ENCODE measurements around the gene ERN1. TPM values are rescaled to one million over a fixed set of nuclear protein-coding genes. Genes with fewer than 3 reads are reported as not detected.

Gene ERN1
- polyA plus RNA-seq, 1 donor: 10.3 TPM

DNA sequence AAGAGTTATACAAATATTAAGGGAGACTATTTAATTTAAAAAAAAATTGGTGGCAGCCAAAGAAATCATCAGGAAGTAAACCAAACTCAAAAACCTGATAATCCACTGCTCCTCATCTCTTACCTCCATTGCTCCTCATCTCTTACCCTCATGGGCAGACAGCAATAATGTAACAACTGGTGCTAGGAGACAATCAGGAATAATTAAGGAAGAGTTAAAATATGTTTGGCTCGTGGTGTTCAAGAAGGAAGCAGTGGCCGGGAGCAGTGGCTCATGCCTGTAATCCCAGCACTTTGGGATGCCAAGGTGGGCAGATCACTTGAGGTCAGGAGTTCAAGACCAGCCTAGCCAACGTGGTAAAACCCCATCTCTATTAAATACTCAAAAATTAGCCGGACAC is 18.1 kb downstream of the ERN1 start:
- no peaks in the 10 kb centered on the region for H3K27me3 ChIP-seq (ENCODE audit: control insufficient read depth, insufficient read depth, low read length)
- no peak overlapping the region for H3K27ac ChIP-seq (ENCODE audit: low read length)
- peaks cover under 1% of the 10 kb centered on the region for H3K4me1 ChIP-seq (ENCODE audit: control insufficient read depth, insufficient read depth, low read length)

DNA sequence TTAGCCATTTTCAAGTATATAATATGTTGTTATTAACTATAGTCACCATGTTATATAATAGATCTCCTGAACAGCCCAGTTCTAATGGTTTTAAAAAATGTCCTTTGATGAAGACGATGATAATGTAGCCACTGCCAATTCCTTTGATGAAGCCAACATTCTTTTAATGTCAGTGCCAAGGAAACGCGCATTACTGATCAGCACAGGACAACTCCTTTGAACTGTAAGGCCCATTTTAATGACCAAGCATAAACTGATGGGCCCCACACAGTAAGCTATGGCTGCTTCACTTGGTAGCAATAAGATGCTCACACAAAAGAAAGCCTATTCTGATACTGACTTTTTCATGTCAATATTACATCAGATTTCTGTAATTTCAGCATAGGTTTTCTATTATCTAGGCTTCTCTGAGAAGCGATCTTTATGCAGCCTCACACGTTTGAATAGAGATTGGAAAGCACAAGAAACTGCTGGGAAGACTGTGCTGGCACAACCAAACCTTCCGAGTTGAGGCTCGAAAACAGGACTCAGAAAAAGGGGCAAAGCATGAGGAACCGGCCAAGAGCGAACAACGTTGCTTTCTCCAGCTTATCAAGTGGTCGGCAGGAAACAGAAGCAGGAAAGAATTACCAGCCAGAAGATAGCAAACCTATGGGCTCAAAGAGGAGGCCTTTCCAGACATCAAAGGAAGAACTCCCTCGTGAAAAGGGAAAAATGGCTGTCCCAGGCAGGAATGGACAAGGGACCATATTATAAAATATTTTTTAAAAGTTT is 19.4 kb downstream of the ERN1 start:
- no peak overlapping the region for H3K4me3 ChIP-seq (ENCODE audit: low read length)
- no peaks in the 10 kb centered on the region for H3K27me3 ChIP-seq (ENCODE audit: control insufficient read depth, insufficient read depth, low read length)
- 87% methylated on average over 3 of the region's 12 CpGs for WGBS (ENCODE audit: insufficient coverage, low lambda C conversion rate)
- DNase-seq: no peak
- no peak overlapping the region for H3K27ac ChIP-seq (ENCODE audit: low read length)
- H3K36me3 ChIP-seq (ENCODE audit: control insufficient read depth, insufficient read depth, low read length): no peaks in the 10 kb centered on the region
- H3K4me1 ChIP-seq (ENCODE audit: control insufficient read depth, insufficient read depth, low read length): peaks cover 2% of the 10 kb centered on the region
- no peaks in the 10 kb centered on the region for H3K9me3 ChIP-seq (ENCODE audit: control insufficient read depth, low read depth, low read length)

More for the DNA sequence above, 18.1 kb downstream of the ERN1 start:
- 83% methylated on average over 1 of the region's 4 CpGs for WGBS (ENCODE audit: insufficient coverage, low lambda C conversion rate)
- Histone ChIP-seq H3K9me3 (ENCODE audit: control insufficient read depth, low read depth, low read length) (no peaks in the 10 kb centered on the region), H3K36me3 (ENCODE audit: control insufficient read depth, insufficient read depth, low read length) (no peaks in the 10 kb centered on the region), H3K4me3 (ENCODE audit: low read length) (no peak overlapping the region)
- no peak for DNase-seq

DNA sequence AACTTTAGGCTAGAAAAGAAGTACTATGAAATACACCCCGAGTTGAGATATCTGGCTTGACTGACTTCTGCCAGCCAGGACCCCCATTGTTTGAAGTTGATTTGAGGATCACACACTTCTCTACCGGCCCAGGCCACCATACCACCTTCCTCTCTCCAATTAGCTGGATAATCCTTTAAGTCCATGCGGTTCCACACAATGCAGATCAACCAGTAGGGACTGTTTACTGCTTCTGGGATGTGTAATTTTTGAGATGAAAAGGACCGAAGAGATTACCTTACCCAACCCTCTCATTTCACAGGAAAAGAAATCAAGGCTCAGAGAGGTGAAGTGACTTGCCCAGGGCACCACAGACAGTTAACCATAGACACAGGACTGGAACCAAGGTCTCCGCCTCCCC is 20.5 kb downstream of the ERN1 start:
- Histone ChIP-seq H3K4me1 (ENCODE audit: control insufficient read depth, insufficient read depth, low read length) (peaks cover 2% of the 10 kb centered on the region), H3K36me3 (ENCODE audit: control insufficient read depth, insufficient read depth, low read length) (no peaks in the 10 kb centered on the region), H3K9me3 (ENCODE audit: control insufficient read depth, low read depth, low read length) (no peaks in the 10 kb centered on the region), H3K27me3 (ENCODE audit: control insufficient read depth, insufficient read depth, low read length) (no peaks in the 10 kb centered on the region), H3K4me3 (ENCODE audit: low read length) (no peak overlapping the region), H3K27ac (ENCODE audit: low read length) (no peak overlapping the region)
- WGBS (ENCODE audit: insufficient coverage, low lambda C conversion rate): no CpG with 5 or more reads among the region's 5 CpGs
- no peak for DNase-seq

DNA sequence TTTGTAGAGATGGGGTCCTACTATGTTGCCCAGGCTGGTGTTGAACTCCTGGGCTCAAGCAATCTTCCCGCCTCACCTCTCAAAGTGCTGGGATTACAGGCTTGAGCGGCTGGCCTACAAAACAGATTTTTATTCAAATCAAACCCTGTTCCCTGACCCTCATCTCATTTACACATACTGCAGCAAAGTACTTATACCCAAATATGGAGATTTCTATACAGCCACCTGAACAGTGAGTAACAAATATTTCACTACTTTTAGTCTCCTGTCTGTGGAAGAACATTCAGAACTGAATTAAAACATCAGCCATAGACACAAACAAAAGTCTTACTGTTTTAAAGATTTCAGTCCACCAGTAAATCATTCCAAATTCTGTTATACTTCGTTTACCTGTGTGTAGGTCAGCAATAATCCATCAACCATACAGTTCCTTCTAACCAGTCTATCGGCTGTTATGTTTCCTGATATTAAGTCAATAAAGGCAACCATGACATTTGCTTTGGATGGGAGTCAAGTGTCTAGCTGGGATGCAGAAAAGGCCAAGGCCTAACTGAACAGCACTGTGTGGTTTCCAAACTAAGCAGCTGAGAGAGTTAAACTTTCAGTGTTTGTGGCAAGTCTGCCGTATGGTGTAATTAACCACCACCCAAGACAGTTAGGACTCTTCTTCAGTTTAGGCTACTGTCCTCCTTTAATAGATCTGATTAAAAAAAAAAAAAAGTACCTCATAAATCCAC is 22.3 kb downstream of the ERN1 start:
- Histone ChIP-seq H3K27me3 (ENCODE audit: control insufficient read depth, insufficient read depth, low read length) (no peaks in the 10 kb centered on the region), H3K27ac (ENCODE audit: low read length) (no peak overlapping the region), H3K36me3 (ENCODE audit: control insufficient read depth, insufficient read depth, low read length) (no peaks in the 10 kb centered on the region), H3K4me1 (ENCODE audit: control insufficient read depth, insufficient read depth, low read length) (peaks cover 2% of the 10 kb centered on the region), H3K4me3 (ENCODE audit: low read length) (no peak overlapping the region), H3K9me3 (ENCODE audit: control insufficient read depth, low read depth, low read length) (no peaks in the 10 kb centered on the region)
- DNase-seq: no peak
- no CpG with 5 or more reads among the region's 5 CpGs for WGBS (ENCODE audit: insufficient coverage, low lambda C conversion rate)

DNA sequence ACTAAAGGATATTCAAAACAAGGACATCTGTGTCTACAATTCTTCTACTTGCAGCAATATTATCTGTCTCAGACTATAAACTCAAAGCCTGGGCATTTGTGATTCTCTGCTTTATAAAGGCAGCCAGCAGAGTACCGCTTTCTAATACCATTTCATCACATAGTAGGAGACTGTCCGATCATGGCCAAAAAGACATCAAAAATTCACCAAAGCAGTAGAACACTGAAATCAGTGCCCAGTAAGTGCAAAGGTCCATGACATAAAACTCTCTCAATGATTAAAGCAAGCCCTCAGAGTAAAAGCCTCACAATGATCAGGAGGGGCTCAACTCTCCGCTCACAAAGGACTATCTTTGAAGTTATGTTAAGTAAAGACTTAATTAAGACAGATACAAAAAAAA is 23.0 kb downstream of the ERN1 start:
- Histone ChIP-seq H3K27me3 (ENCODE audit: control insufficient read depth, insufficient read depth, low read length) (no peaks in the 10 kb centered on the region), H3K9me3 (ENCODE audit: control insufficient read depth, low read depth, low read length) (no peaks in the 10 kb centered on the region), H3K4me1 (ENCODE audit: control insufficient read depth, insufficient read depth, low read length) (peaks cover 2% of the 10 kb centered on the region), H3K4me3 (ENCODE audit: low read length) (no peak overlapping the region), H3K27ac (ENCODE audit: low read length) (no peak overlapping the region), H3K36me3 (ENCODE audit: control insufficient read depth, insufficient read depth, low read length) (no peaks in the 10 kb centered on the region)
- DNase-seq: no peak
- no CpG with 5 or more reads among the region's 3 CpGs for WGBS (ENCODE audit: insufficient coverage, low lambda C conversion rate)

DNA sequence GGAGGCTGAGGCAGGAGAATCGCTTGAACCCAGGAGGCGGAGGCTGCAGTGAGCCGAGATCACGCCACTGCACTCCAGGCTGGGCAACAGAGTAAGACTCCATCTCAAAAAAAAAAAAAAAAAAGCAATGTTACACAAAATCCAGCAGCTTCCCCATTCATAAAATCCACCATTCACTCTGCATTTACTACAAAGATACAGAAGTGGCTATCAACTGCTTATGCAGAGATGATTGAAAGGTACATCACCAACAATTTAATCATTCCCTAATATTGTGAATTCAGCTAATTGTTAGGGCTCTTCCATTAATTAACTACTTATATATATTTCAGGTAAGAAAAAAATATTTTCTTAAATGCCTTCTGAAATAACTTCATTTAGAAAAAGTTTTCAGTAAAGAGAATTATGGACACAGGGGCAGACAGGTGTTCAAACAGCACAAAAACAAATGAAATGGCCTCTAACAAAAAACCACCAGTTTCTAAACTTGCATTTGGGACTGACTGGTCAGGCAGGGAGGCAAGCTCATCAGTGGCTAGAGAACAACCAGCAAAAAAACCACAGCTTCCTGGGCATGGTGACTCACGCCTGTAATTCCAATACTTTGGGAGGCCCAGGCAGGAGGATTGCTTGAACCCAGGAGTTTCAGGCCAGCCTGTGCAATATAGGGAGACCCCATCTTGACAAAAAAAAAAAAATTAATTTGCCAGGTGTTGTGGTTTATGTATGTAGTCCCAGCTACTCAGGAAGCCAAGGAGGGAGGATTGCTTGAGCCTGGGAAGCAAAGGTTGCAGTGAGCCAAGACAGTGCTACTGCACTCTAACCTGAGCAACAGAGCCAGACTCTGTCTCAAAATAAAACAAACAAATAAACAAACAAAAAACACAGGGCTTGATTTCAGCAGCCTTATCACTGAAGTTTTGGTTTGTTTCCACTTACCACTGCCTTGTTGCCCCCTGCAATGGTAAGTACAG is 26.3 kb downstream of the ERN1 start:
- Histone ChIP-seq H3K9me3 (ENCODE audit: control insufficient read depth, low read depth, low read length) (no peaks in the 10 kb centered on the region), H3K36me3 (ENCODE audit: control insufficient read depth, insufficient read depth, low read length) (no peaks in the 10 kb centered on the region), H3K27ac (ENCODE audit: low read length) (no peak overlapping the region), H3K4me3 (ENCODE audit: low read length) (no peak overlapping the region), H3K27me3 (ENCODE audit: control insufficient read depth, insufficient read depth, low read length) (no peaks in the 10 kb centered on the region), H3K4me1 (ENCODE audit: control insufficient read depth, insufficient read depth, low read length) (peaks cover 9% of the 10 kb centered on the region)
- WGBS (ENCODE audit: insufficient coverage, low lambda C conversion rate): no CpG with 5 or more reads among the region's 5 CpGs
- DNase-seq: no peak

DNA sequence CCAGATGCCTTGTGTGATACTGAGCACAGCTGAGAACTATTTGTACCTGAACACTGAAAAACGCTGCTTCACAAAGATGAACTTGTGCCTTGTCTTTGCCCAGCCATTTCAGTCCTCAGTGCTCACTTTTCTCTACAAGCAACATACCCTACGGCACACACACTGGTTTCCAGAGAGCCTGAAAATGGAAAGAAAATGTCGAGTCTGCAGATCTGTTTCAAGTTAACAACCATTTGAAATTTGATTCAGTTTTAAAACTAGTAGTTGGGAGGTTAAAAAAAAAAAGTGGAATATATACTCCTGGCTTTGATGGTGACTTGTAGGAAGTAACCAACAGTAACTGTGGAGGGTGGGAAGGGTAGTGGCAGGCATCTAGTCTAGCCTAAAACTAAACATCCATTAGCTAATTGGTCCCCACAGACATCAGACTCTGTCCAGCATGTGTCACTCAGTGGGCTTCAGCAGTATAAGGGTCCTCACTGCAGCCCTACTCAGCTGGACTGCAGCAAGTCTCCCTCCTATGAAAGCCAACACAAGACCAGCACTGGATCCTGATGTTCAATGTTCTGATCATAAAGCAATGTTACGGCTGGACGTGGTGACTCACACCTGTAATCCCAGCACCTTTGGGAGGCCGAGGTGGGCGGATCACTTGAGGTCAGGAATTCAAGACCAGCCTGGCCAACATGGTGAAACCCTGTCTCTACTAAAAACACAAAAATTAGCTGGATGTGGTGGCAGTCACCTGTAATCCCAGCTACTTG is 27.1 kb downstream of the ERN1 start:
- H3K4me3 ChIP-seq (ENCODE audit: low read length): no peak overlapping the region
- H3K36me3 ChIP-seq (ENCODE audit: control insufficient read depth, insufficient read depth, low read length): no peaks in the 10 kb centered on the region
- no peak overlapping the region for H3K27ac ChIP-seq (ENCODE audit: low read length)
- H3K9me3 ChIP-seq (ENCODE audit: control insufficient read depth, low read depth, low read length): no peaks in the 10 kb centered on the region
- H3K27me3 ChIP-seq (ENCODE audit: control insufficient read depth, insufficient read depth, low read length): no peaks in the 10 kb centered on the region
- 80% methylated on average over 1 of the region's 7 CpGs for WGBS (ENCODE audit: insufficient coverage, low lambda C conversion rate)
- no peak for DNase-seq
- H3K4me1 ChIP-seq (ENCODE audit: control insufficient read depth, insufficient read depth, low read length): peaks cover 9% of the 10 kb centered on the region

DNA sequence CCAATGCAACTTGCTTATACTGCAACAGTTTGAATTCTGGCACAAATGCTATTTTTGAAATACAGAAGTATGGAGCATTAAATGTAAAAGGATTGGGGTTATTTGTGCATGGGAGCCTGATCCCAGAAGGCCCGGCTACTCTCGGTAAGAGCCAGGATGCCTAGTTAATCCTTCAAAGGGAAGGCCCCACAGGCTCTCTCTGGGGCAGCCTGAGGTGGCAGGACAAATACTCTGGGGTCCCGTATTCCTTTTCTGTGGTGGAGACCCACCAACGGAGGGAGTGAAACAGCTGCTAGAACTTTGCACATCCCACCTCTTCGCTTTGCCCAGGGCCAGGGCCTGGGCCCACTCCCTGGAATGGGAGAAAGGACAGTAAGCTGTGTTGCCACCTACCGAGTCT is 30.4 kb downstream of the ERN1 start:
- peaks cover 17% of the 10 kb centered on the region for H3K36me3 ChIP-seq (ENCODE audit: control insufficient read depth, insufficient read depth, low read length)
- H3K27ac ChIP-seq (ENCODE audit: low read length): no peak overlapping the region
- no peak overlapping the region for H3K4me3 ChIP-seq (ENCODE audit: low read length)
- peaks cover 7% of the 10 kb centered on the region for H3K4me1 ChIP-seq (ENCODE audit: control insufficient read depth, insufficient read depth, low read length)
- H3K9me3 ChIP-seq (ENCODE audit: control insufficient read depth, low read depth, low read length): no peaks in the 10 kb centered on the region
- no peak for DNase-seq
- H3K27me3 ChIP-seq (ENCODE audit: control insufficient read depth, insufficient read depth, low read length): no peaks in the 10 kb centered on the region
- no CpG with 5 or more reads among the region's 6 CpGs for WGBS (ENCODE audit: insufficient coverage, low lambda C conversion rate)

DNA sequence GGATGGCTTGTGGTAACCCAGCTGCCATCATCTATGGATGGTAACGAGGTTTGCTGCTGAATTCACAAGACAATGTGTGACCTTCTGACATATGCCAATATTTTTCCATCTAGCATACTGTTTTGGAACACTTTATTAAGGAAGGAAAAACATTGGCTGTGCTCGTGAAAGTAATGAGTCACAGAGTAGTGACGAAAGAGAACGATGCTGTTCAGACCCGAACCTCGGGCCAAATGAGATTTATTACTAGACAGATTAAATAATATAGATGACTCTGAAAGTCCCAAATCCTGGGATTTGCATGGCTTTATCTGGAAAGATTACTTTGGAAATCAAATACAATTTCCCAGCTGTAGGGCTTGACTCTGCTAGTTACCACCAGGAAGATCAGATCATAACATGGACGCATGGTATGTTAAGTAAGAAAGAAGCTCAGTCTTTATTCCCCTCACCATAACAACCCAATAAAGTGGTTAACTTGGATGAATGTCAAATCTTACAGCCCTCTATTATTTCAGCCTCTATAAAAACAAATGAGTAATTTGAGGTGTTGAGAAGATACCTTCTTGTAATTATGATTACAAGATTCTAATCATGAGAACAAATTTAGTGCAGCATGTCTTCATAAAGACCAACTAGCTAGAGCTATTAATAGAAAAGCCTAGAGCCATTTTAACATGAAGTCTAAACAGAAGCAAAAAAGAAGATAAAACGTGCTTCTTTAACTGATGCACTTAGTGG is 32.6 kb downstream of the ERN1 start:
- Histone ChIP-seq H3K27me3 (ENCODE audit: control insufficient read depth, insufficient read depth, low read length) (no peaks in the 10 kb centered on the region), H3K4me1 (ENCODE audit: control insufficient read depth, insufficient read depth, low read length) (peaks cover 7% of the 10 kb centered on the region), H3K36me3 (ENCODE audit: control insufficient read depth, insufficient read depth, low read length) (peaks cover 23% of the 10 kb centered on the region), H3K27ac (ENCODE audit: low read length) (no peak overlapping the region), H3K9me3 (ENCODE audit: control insufficient read depth, low read depth, low read length) (no peaks in the 10 kb centered on the region), H3K4me3 (ENCODE audit: low read length) (no peak overlapping the region)
- no peak for DNase-seq
- WGBS (ENCODE audit: insufficient coverage, low lambda C conversion rate): no CpG with 5 or more reads among the region's 8 CpGs
